ENCODE measurements around the gene PLCB4.

DNA sequence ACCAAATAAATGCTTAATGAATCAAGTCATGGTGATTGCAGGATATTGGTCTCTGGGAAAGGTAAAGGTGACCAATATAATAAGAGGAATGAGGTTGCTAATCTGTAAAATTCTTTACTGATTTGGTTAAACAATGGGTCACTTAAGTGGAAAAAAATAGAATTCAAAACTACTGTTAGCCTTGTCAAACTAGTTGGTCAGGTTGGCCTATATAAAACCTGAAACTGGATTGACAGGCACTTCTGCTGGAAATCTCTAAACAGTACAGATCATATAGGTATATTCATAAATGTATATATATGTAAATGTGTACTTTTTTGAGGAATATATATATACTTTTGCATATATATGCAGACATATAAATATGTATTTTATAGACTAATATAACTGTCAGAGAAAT lies 19.7 kb downstream of the PLCB4 start:
- TF ChIP-seq GABPB1 (CRISPR knock-in tag; IDR thresholded peaks at IDR 0.05): no peak
- TF ChIP-seq JUN (CRISPR knock-in tag; IDR thresholded peaks at IDR 0.05): no peak
- no peak for TF ChIP-seq NFYB (CRISPR knock-in tag; conservative IDR thresholded peaks at IDR 0.05; ENCODE audit: low read depth)
- no peak for TF ChIP-seq CBFB (CRISPR knock-in tag; IDR thresholded peaks at IDR 0.05; ENCODE audit: low read depth)
- TF ChIP-seq, protein P1, sequence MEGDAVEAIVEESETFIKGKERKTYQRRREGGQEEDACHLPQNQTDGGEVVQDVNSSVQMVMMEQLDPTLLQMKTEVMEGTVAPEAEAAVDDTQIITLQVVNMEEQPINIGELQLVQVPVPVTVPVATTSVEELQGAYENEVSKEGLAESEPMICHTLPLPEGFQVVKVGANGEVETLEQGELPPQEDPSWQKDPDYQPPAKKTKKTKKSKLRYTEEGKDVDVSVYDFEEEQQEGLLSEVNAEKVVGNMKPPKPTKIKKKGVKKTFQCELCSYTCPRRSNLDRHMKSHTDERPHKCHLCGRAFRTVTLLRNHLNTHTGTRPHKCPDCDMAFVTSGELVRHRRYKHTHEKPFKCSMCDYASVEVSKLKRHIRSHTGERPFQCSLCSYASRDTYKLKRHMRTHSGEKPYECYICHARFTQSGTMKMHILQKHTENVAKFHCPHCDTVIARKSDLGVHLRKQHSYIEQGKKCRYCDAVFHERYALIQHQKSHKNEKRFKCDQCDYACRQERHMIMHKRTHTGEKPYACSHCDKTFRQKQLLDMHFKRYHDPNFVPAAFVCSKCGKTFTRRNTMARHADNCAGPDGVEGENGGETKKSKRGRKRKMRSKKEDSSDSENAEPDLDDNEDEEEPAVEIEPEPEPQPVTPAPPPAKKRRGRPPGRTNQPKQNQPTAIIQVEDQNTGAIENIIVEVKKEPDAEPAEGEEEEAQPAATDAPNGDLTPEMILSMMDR (IDR thresholded peaks at IDR 0.05): no peak
- no peak for TF ChIP-seq USF2 (CRISPR knock-in tag; IDR thresholded peaks at IDR 0.05)
- TF ChIP-seq MAX (CRISPR knock-in tag; IDR thresholded peaks at IDR 0.05): no peak
- TF ChIP-seq, protein P2, sequence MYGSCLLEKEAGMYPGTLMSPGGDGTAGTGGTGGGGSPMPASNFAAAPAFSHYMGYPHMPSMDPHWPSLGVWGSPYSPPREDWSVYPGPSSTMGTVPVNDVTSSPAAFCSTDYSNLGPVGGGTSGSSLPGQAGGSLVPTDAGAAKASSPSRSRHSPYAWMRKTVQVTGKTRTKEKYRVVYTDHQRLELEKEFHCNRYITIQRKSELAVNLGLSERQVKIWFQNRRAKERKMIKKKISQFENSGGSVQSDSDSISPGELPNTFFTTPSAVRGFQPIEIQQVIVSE (CRISPR knock-in tag; IDR thresholded peaks at IDR 0.05; ENCODE audit: borderline replicate concordance): no peak
- TF ChIP-seq STAT6 (CRISPR knock-in tag; conservative IDR thresholded peaks at IDR 0.05; ENCODE audit: low read depth): no peak
- TF ChIP-seq, protein P3, sequence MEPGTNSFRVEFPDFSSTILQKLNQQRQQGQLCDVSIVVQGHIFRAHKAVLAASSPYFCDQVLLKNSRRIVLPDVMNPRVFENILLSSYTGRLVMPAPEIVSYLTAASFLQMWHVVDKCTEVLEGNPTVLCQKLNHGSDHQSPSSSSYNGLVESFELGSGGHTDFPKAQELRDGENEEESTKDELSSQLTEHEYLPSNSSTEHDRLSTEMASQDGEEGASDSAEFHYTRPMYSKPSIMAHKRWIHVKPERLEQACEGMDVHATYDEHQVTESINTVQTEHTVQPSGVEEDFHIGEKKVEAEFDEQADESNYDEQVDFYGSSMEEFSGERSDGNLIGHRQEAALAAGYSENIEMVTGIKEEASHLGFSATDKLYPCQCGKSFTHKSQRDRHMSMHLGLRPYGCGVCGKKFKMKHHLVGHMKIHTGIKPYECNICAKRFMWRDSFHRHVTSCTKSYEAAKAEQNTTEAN (CRISPR knock-in tag; IDR thresholded peaks at IDR 0.05): no peak
- TF ChIP-seq NR2C2 (CRISPR knock-in tag; IDR thresholded peaks at IDR 0.05): no peak

All from WTC11 (cell line).